Upper lobe of left lung (tissue), 6 donors: Measurements from ENCODE around the gene MCCC1. TPM values are rescaled to one million over a fixed set of nuclear protein-coding genes. Genes with fewer than 3 reads are reported as not detected.

Source experiments
- ATAC-seq, 2 donors: fragments of 200-7000 bp; cut with Tn5 transposase; one replicate each; pipeline ENCODE4 v1.9.1; 2022; ENCODE audit warnings: mild to moderate bottlenecking in 2 of 2, moderate library complexity in 2 of 2; ENCODE audit not compliant: low FRiP score in 2 of 2
- DNase-seq, 2 donors: peaks; one replicate each; pipeline ENCODE4 v3.0.0-alpha.2; 2019 to 2020
- H3K27ac ChIP-seq, 4 donors: fragments of 200-600 bp; sonication (generic); one replicate each; pipeline ENCODE4 v1.5.1; 2016 to 2019
- H3K27me3 ChIP-seq, 4 donors: fragments of 200-600 bp; sonication (generic); one replicate each; pipeline ENCODE4 v1.5.1; 2017 to 2019
- H3K36me3 ChIP-seq, 4 donors: fragments of 200-600 bp; sonication (generic); one replicate each; pipeline ENCODE4 v1.5.1; 2016 to 2019
- H3K4me1 ChIP-seq, 4 donors: fragments of 200-600 bp; sonication (generic); one replicate each; pipeline ENCODE4 v1.5.1; 2018 to 2019
- H3K4me3 ChIP-seq, 4 donors: fragments of 200-600 bp; sonication (generic); one replicate each; pipeline ENCODE4 v1.5.1; 2017 to 2019; ENCODE audit warnings: mild to moderate bottlenecking in 2 of 4, moderate library complexity in 1 of 4
- H3K9me3 ChIP-seq, 4 donors: fragments of 200-600 bp; sonication (generic); one replicate each; pipeline ENCODE4 v1.5.1; 2018 to 2019
- EP300 ChIP-seq, 4 donors: sonication (generic); formaldehyde crosslinking; IDR thresholded peaks; one replicate each; pipeline ENCODE4 v1.5.1; 2017; ENCODE audit warnings: antibody characterized with exemption in 4 of 4, control low read depth in 2 of 4
- POLR2A ChIP-seq, 4 donors: fragments of 450-650 bp; IDR thresholded peaks; one replicate each; pipeline ENCODE4 v1.5.1; 2016 to 2017; ENCODE audit warnings: antibody characterized with exemption in 4 of 4, mild to moderate bottlenecking in 2 of 4
- POLR2AphosphoS5 ChIP-seq, 2 donors: sonication (generic); formaldehyde crosslinking; IDR thresholded peaks; one replicate each; pipeline ENCODE4 v1.5.1; 2017; ENCODE audit warnings: antibody characterized with exemption in 2 of 2
- WGBS, 2 donors: methylation state at CpG; one replicate each; pipeline ENCODE4 v1.1.5; 2017 to 2018; 5-methylcytosine and 5-hydroxymethylcytosine counted together
- total RNA-seq, 6 donors: library from RNA; depleted of rRNA in 4 of 6; stranded (reverse); fragments of >200 nt in 4 of 6; gene quantifications; one replicate each; pipeline versions ENCODE4 v1.1.0 to v1.2.1, GENCODE V29; 2016 to 2021
- TF ChIP-seq, protein P1 (sequence below), 6 experiments: fragments of 450-650 bp in 4 of 6; fragments of 200-600 bp in 2 of 6; sonication (generic) in 2 of 6; IDR thresholded peaks; one replicate each; pipeline ENCODE4 v1.5.1; 2016 to 2019; ENCODE audit warnings: antibody characterized with exemption in 6 of 6
- donor health status: DM: no; HTN: no; CAD: no; lungs with moderate emphysema.
- donor health status: DM: no; HTN: yes; CAD: no; lungs with severe emphysema.

The MCCC1 gene
- total RNA-seq, 6 donors from 2014 or later = 44.6 to 157 (median 85.4) TPM

DNA sequence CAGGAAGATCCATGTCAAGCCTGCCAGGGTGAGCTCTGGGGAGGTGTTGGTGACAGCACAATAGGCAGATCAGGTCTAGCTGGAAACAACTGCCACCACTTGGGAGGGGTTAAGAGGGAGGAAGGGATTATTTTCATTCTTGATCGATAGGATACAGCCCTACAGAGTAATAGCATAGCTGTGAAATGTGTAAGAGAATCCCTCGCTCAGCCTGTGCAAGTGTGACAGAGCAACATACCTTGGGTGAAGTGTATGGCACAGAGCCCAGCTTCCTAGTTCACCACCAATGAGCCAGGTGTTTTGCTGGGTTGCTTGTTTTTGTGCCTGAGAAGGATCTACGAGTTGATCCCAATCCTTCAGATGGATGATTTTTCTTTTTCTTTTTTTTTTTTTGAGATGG, 109.7 kb downstream of the MCCC1 start:
- no peak for TF ChIP-seq POLR2AphosphoS5 (IDR thresholded peaks at IDR 0.05)
- TF ChIP-seq, protein P1, sequence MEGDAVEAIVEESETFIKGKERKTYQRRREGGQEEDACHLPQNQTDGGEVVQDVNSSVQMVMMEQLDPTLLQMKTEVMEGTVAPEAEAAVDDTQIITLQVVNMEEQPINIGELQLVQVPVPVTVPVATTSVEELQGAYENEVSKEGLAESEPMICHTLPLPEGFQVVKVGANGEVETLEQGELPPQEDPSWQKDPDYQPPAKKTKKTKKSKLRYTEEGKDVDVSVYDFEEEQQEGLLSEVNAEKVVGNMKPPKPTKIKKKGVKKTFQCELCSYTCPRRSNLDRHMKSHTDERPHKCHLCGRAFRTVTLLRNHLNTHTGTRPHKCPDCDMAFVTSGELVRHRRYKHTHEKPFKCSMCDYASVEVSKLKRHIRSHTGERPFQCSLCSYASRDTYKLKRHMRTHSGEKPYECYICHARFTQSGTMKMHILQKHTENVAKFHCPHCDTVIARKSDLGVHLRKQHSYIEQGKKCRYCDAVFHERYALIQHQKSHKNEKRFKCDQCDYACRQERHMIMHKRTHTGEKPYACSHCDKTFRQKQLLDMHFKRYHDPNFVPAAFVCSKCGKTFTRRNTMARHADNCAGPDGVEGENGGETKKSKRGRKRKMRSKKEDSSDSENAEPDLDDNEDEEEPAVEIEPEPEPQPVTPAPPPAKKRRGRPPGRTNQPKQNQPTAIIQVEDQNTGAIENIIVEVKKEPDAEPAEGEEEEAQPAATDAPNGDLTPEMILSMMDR (IDR thresholded peaks at IDR 0.05) = no peak
- no peak for TF ChIP-seq POLR2A (IDR thresholded peaks at IDR 0.05)
- no peak for TF ChIP-seq EP300 (IDR thresholded peaks at IDR 0.05)
- ATAC-seq = peak in 1 of 2 donors; percentile 62
- WGBS, 2 donors = 56 to 69% methylated on average over 3 of the region's 3 CpGs

DNA sequence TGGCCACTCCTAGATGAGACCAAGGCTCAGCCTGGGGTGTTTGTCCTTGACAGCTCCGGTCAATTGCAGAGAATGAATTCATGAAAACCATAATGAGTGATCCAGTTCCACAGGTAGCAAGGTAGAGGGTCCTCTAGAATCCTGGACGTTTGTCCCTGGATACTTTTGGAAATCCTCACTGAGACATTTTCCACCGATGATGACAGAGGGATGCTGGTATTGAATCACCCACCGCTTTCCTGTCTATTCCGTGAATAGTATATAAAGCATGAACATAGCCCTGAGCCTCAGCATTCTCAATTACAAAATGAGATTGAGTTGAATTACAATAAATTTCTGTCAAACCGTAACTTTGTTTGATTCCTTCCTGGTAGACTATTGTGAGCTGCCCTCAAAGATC, 113.3 kb downstream of the MCCC1 start:
- H3K4me1 ChIP-seq = peaks cover 2 to 4% (median 3%) of the 10 kb centered on the region in 4 donors
- no peaks in the 10 kb centered on the region for H3K36me3 ChIP-seq
- no peaks in the 10 kb centered on the region for H3K9me3 ChIP-seq
- WGBS, 2 donors = 90 to 91% methylated on average over 5 to 6 of the region's 6 CpGs
- TF ChIP-seq, protein P1 (IDR thresholded peaks at IDR 0.05) = no peak
- TF ChIP-seq POLR2A (IDR thresholded peaks at IDR 0.05) (no peak), POLR2AphosphoS5 (IDR thresholded peaks at IDR 0.05) (no peak), EP300 (IDR thresholded peaks at IDR 0.05) (no peak)
- no peak overlapping the region for H3K4me3 ChIP-seq
- H3K27me3 ChIP-seq = no peaks in the 10 kb centered on the region
- ATAC-seq (no peak), DNase-seq (no peak)
- no peak overlapping the region for H3K27ac ChIP-seq

More for the DNA sequence above, 109.7 kb downstream of the MCCC1 start:
- Histone ChIP-seq H3K4me1 (no peaks in the 10 kb centered on the region), H3K27me3 (no peaks in the 10 kb centered on the region), H3K9me3 (no peaks in the 10 kb centered on the region), H3K4me3 (no peak overlapping the region), H3K27ac (no peak overlapping the region), H3K36me3 (no peaks in the 10 kb centered on the region)
- DNase-seq = peak in 1 of 2 donors; percentile 41

DNA sequence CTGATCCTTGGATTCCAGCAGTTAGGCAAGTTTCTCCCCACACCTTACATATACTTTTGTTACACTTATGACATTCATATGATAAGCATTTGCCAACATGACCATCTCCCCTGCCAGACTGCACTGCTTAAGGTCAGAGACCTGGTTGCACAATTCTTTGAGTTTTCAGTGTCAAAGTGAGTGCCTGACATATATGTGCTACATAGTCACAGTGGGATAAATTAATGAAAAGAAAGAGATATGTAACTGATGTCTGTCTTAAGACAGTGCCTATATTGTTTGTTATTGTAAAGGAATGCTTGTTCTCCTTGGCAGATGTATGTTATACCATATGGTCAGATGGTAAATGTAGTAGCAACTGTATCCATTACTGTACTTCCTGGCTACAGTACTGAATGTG, 115.4 kb downstream of the MCCC1 start:
- Histone ChIP-seq H3K4me1 (peaks cover 6 to 14% (median 10%) of the 10 kb centered on the region in 4 donors), H3K27me3 (no peaks in the 10 kb centered on the region), H3K4me3 (no peak overlapping the region), H3K27ac (no peak overlapping the region), H3K36me3 (no peaks in the 10 kb centered on the region), H3K9me3 (no peaks in the 10 kb centered on the region)
- TF ChIP-seq, protein P1 (IDR thresholded peaks at IDR 0.05) = no peak
- no peak for TF ChIP-seq EP300 (IDR thresholded peaks at IDR 0.05)
- no peak for TF ChIP-seq POLR2A (IDR thresholded peaks at IDR 0.05)
- no peak for TF ChIP-seq POLR2AphosphoS5 (IDR thresholded peaks at IDR 0.05)
- ATAC-seq (no peak), DNase-seq (no peak)

DNA sequence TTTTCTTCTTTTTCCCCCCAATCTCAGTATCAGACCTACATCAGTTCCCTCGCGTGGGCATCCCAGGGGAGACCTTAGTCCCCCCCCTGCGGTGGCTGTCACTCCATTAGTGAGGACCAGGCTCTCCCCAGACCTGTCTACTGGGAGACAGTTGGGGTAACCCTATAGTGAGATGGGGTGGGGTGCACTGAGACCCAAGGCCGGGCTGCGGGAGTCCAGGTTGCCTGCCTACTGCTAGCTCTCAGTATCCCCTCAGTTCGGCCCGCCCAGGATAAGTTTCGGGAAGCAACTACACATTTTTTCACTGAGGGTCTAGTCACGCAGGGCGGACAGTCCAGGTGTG, 118.3 kb downstream of the MCCC1 start:
- Histone ChIP-seq H3K4me3 (peak overlapping the region in 3 of 4 donors; percentile 60 to 83 (median 70)), H3K27me3 (no peaks in the 10 kb centered on the region), H3K27ac (peak overlapping the region; percentile 83 to 95 (median 92)), H3K36me3 (no peaks in the 10 kb centered on the region), H3K9me3 (no peaks in the 10 kb centered on the region), H3K4me1 (peaks cover 12 to 22% (median 19%) of the 10 kb centered on the region in 4 donors)
- no peak for DNase-seq
- no peak for TF ChIP-seq POLR2AphosphoS5 (IDR thresholded peaks at IDR 0.05)
- TF ChIP-seq, protein P1 (IDR thresholded peaks at IDR 0.05) = no peak
- no peak for TF ChIP-seq POLR2A (IDR thresholded peaks at IDR 0.05)
- no peak for TF ChIP-seq EP300 (IDR thresholded peaks at IDR 0.05)
- WGBS, 2 donors = 60 to 72% methylated on average over 8 to 10 of the region's 10 CpGs
- no peak for ATAC-seq
